H9 (cell line): ENCODE measurements around the gene XDH. TPM values are rescaled to one million over a fixed set of nuclear protein-coding genes. Genes with fewer than 3 reads are reported as not detected.

Source experiments
- DNase-seq: peaks from one replicate; pipeline ENCODE4 v3.0.0-alpha.2; 2017
- H2AFZ ChIP-seq: one replicate; pipeline ENCODE4 v1.6.1; 2013; ENCODE audit warnings: mild to moderate bottlenecking, low read length, control low read depth, moderate library complexity
- H2AK5ac ChIP-seq: 2 replicates; pipeline ENCODE4 v1.6.1; 2013; ENCODE audit warnings: low read length, control low read depth, mixed read lengths; ENCODE audit not compliant: insufficient read length
- H2BK120ac ChIP-seq: one replicate; pipeline ENCODE4 v1.6.1; 2013; ENCODE audit warnings: low read depth, mild to moderate bottlenecking, low read length, control low read depth, inconsistent platforms; ENCODE audit not compliant: poor library complexity, severe bottlenecking
- H2BK12ac ChIP-seq: 2 replicates; pipeline ENCODE4 v1.6.1; 2013; ENCODE audit warnings: low read length, control low read depth, mixed read lengths, low read depth; ENCODE audit not compliant: insufficient read length
- H2BK15ac ChIP-seq: 2 replicates; pipeline ENCODE4 v1.6.1; 2013; ENCODE audit warnings: low read depth, low read length, control low read depth
- H2BK20ac ChIP-seq: one replicate; pipeline ENCODE4 v1.6.1; 2013; ENCODE audit warnings: low read depth, mild to moderate bottlenecking, low read length, control low read depth, inconsistent platforms; ENCODE audit not compliant: poor library complexity, severe bottlenecking
- H2BK5ac ChIP-seq: 2 replicates; pipeline ENCODE4 v1.6.1; 2013; ENCODE audit warnings: low read length, control low read depth, mixed read lengths; ENCODE audit not compliant: insufficient read length
- H3K14ac ChIP-seq: 2 replicates; pipeline ENCODE4 v1.6.1; 2013; ENCODE audit warnings: low read length, control low read depth; ENCODE audit not compliant: insufficient read depth
- H3K18ac ChIP-seq: 2 replicates; pipeline ENCODE4 v1.6.1; 2013; ENCODE audit warnings: low read depth, mild to moderate bottlenecking, mixed read lengths, low read length, control low read depth; ENCODE audit not compliant: insufficient read length
- H3K23ac ChIP-seq: 2 replicates; pipeline ENCODE4 v1.6.1; 2013; ENCODE audit warnings: low read length, control low read depth, mixed read lengths, low read depth; ENCODE audit not compliant: insufficient read length
- H3K23me2 ChIP-seq: 2 replicates; pipeline ENCODE4 v1.6.1; 2013; ENCODE audit warnings: low read depth, mild to moderate bottlenecking, mixed read lengths, low read length, control low read depth; ENCODE audit not compliant: insufficient read length, poor library complexity, severe bottlenecking
- H3K27ac ChIP-seq: 2 replicates; pipeline ENCODE4 v1.5.1; 2013; ENCODE audit warnings: low read length, control low read depth, mixed read lengths, low read depth; ENCODE audit not compliant: insufficient read length
- H3K27me3 ChIP-seq: 2 replicates; pipeline ENCODE4 v1.6.1; 2013; ENCODE audit warnings: low read length, control low read depth, inconsistent platforms; ENCODE audit not compliant: insufficient read depth
- H3K4ac ChIP-seq: 2 replicates; pipeline ENCODE4 v1.6.1; 2013; ENCODE audit warnings: low read depth, mild to moderate bottlenecking, control low read depth, inconsistent platforms, low read length, moderate library complexity
- H3K4me1 ChIP-seq: 2 replicates; pipeline ENCODE4 v1.6.1; 2013; ENCODE audit warnings: low read length, control low read depth, inconsistent platforms; ENCODE audit not compliant: insufficient read depth
- H3K4me2 ChIP-seq: 2 replicates; pipeline ENCODE4 v1.6.1; 2013; ENCODE audit warnings: low read length, control low read depth, mixed read lengths; ENCODE audit not compliant: insufficient read length, insufficient read depth
- H3K56ac ChIP-seq: 2 replicates; pipeline ENCODE4 v1.6.1; 2013; ENCODE audit warnings: low read depth, mild to moderate bottlenecking, mixed read lengths, low read length, control low read depth; ENCODE audit not compliant: insufficient read length
- H3K79me1 ChIP-seq: 2 replicates; pipeline ENCODE4 v1.6.1; 2013; ENCODE audit warnings: low read depth, mild to moderate bottlenecking, moderate library complexity, low read length, control low read depth, inconsistent platforms; ENCODE audit not compliant: insufficient read depth, poor library complexity, severe bottlenecking
- H3K79me2 ChIP-seq: 2 replicates; pipeline ENCODE4 v1.6.1; 2013; ENCODE audit warnings: low read length, control low read depth, inconsistent platforms; ENCODE audit not compliant: insufficient read depth
- H3K9ac ChIP-seq: 2 replicates; pipeline ENCODE4 v1.6.1; 2013; ENCODE audit warnings: low read length, control low read depth, mixed read lengths; ENCODE audit not compliant: insufficient read length; ENCODE audit errors: extremely low read depth
- H3K9me3 ChIP-seq: one replicate; pipeline ENCODE4 v1.6.1; 2013; ENCODE audit warnings: low read depth, low read length, inconsistent platforms; ENCODE audit not compliant: control insufficient read depth
- H3T11ph ChIP-seq: one replicate; pipeline ENCODE4 v1.6.1; 2013; ENCODE audit warnings: mild to moderate bottlenecking, low read length, control low read depth, inconsistent platforms
- H4K20me1 ChIP-seq: one replicate; pipeline ENCODE4 v1.6.1; 2013; ENCODE audit not compliant: control insufficient read depth, insufficient read length, insufficient read depth
- H4K5ac ChIP-seq: 2 replicates; pipeline ENCODE4 v1.6.1; 2013; ENCODE audit warnings: low read depth, mild to moderate bottlenecking, mixed read lengths, low read length, control low read depth; ENCODE audit not compliant: insufficient read length
- H4K8ac ChIP-seq: replicated peaks from 2 replicates; pipeline ENCODE4 v1.6.1; 2013; ENCODE audit warnings: low read length, control low read depth, mixed read lengths, low read depth; ENCODE audit not compliant: insufficient read length
- H4K91ac ChIP-seq: 2 replicates; pipeline ENCODE4 v1.6.1; 2013; ENCODE audit warnings: low read depth, mild to moderate bottlenecking, moderate library complexity, mixed read lengths, low read length, control low read depth; ENCODE audit not compliant: insufficient read length
- H3K27ac Mint-ChIP-seq, 3 experiments: 2 replicates in 2 of 3; 3 replicates in 1 of 3; pipeline ENCODE4 v1.8.0; 2020 to 2021; ENCODE audit warnings: mixed read lengths in 3 of 3, mild to moderate bottlenecking in 1 of 3, moderate library complexity in 1 of 3
- H3K27me3 Mint-ChIP-seq: 2 replicates; pipeline ENCODE4 v1.8.0; 2021; ENCODE audit warnings: low read depth, mild to moderate bottlenecking, moderate library complexity, mixed read lengths
- H3K36me3 Mint-ChIP-seq, 3 experiments: 2 replicates in 2 of 3; 3 replicates in 1 of 3; pipeline ENCODE4 v1.8.0; 2020 to 2021; ENCODE audit warnings: low read depth in 3 of 3, mixed read lengths in 3 of 3; ENCODE audit not compliant: insufficient read depth in 1 of 3
- H3K4me1 Mint-ChIP-seq, 2 experiments: 2 replicates each; pipeline ENCODE4 v1.8.0; 2020; ENCODE audit warnings: mixed read lengths in 2 of 2
- H3K4me3 Mint-ChIP-seq, 2 experiments: 2 replicates in 1 of 2; 3 replicates in 1 of 2; pipeline ENCODE4 v1.8.0; 2020 to 2021; ENCODE audit warnings: mild to moderate bottlenecking in 2 of 2, mixed read lengths in 2 of 2, moderate library complexity in 1 of 2
- H3K9me3 Mint-ChIP-seq, 2 experiments: 2 replicates in 1 of 2; 3 replicates in 1 of 2; pipeline ENCODE4 v1.8.0; 2020; ENCODE audit warnings: mild to moderate bottlenecking in 2 of 2, mixed read lengths in 2 of 2, moderate library complexity in 1 of 2
- total RNA-seq: library from RNA; stranded (reverse); gene quantifications from 2 replicates; pipeline ENCODE4 v1.2.1, GENCODE V29; 2021
- TF ChIP-seq, protein P1 (sequence below): fragments of 200-600 bp; sonication (generic); conservative IDR thresholded peaks from 3 replicates; pipeline ENCODE4 v1.8.0; 2021; ENCODE audit warnings: antibody characterized with exemption, mild to moderate bottlenecking

Gene XDH
- total RNA-seq, 1 experiment from 2014 or later = 1.4 TPM

GRCh38 chr2:31419386-31419785, 4.8 kb upstream of the XDH start:
- H2BK12ac ChIP-seq = no peak overlapping the region
- H2BK15ac ChIP-seq = no peak overlapping the region
- Mint-ChIP-seq H3K27ac (no peak overlapping the region), H3K9me3 (peaks cover 8 to 12% of the 10 kb centered on the region in 2 experiments; a peak in 4 of 5 replicates), H3K36me3 (peaks cover 6 to 10% (median 7%) of the 10 kb centered on the region in 3 experiments), H3K4me1 (peaks cover 0 to 4% of the 10 kb centered on the region in 2 experiments; a peak in 1 of 4 replicates), H3K4me3 (no peak overlapping the region), H3K27me3 (no peaks in the 10 kb centered on the region)
- TF ChIP-seq, protein P1, sequence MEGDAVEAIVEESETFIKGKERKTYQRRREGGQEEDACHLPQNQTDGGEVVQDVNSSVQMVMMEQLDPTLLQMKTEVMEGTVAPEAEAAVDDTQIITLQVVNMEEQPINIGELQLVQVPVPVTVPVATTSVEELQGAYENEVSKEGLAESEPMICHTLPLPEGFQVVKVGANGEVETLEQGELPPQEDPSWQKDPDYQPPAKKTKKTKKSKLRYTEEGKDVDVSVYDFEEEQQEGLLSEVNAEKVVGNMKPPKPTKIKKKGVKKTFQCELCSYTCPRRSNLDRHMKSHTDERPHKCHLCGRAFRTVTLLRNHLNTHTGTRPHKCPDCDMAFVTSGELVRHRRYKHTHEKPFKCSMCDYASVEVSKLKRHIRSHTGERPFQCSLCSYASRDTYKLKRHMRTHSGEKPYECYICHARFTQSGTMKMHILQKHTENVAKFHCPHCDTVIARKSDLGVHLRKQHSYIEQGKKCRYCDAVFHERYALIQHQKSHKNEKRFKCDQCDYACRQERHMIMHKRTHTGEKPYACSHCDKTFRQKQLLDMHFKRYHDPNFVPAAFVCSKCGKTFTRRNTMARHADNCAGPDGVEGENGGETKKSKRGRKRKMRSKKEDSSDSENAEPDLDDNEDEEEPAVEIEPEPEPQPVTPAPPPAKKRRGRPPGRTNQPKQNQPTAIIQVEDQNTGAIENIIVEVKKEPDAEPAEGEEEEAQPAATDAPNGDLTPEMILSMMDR = no peak
- H3K56ac ChIP-seq = no peak overlapping the region
- no peak overlapping the region for H2BK20ac ChIP-seq
- no peak overlapping the region for H2AFZ ChIP-seq
- H3K79me1 ChIP-seq = no peaks in the 10 kb centered on the region
- no peak overlapping the region for H2AK5ac ChIP-seq
- H3K27ac ChIP-seq = no peak overlapping the region
- no peaks in the 10 kb centered on the region for H3K23me2 ChIP-seq
- H3K27me3 ChIP-seq = no peaks in the 10 kb centered on the region
- H4K5ac ChIP-seq = no peak overlapping the region
- no peak overlapping the region for H2BK120ac ChIP-seq
- H3K4ac ChIP-seq = no peak overlapping the region
- H3K14ac ChIP-seq = no peak overlapping the region
- no peak overlapping the region for H3K18ac ChIP-seq
- H3K23ac ChIP-seq = no peak overlapping the region
- no peak overlapping the region for H2BK5ac ChIP-seq
- no peak overlapping the region for H4K8ac ChIP-seq
- H4K91ac ChIP-seq = no peak overlapping the region
- H3T11ph ChIP-seq = no peak overlapping the region
- no peaks in the 10 kb centered on the region for H3K79me2 ChIP-seq
- H3K9ac ChIP-seq = no peak overlapping the region
- no peaks in the 10 kb centered on the region for H3K4me1 ChIP-seq
- H3K4me2 ChIP-seq = no peak overlapping the region
- H4K20me1 ChIP-seq = no peaks in the 10 kb centered on the region
- H3K9me3 ChIP-seq = no peaks in the 10 kb centered on the region
- DNase-seq = no peak
